Frontal cortex (tissue), 4 donors: ENCODE results near the gene NEU4. TPM values are rescaled to one million over a fixed set of nuclear protein-coding genes. Genes with fewer than 3 reads are reported as not detected.
A peak's percentile ranks its signal among the peaks of the same experiment; 100 is the strongest.
"Not testable (repeated sequence)": the region's sequence is repeated elsewhere in the genome, so short reads cannot be mapped to it uniquely, and the experiment has no call there.

Source experiments
- DNase-seq, 2 donors: peaks; one replicate each; pipeline ENCODE4 v3.0.0; 2012; ENCODE audit warnings: low spot score in 2 of 2
- FAIRE-seq: peaks from 2 replicates; lab custom pipeline; 2012; peaks lifted over from hg19 to GRCh38; lab: Jason Lieb, UNC
- total RNA-seq: library from RNA; depleted of rRNA; stranded (reverse); fragments of >200 nt; gene quantifications from one replicate; pipeline ENCODE4 v1.2.3, GENCODE V29; 2014
- donor health status: control.
- donor health status: control.
- donor health status: control.

Gene NEU4
- total RNA-seq, 1 donor from 2014 or later, result 1.6 TPM

DNA sequence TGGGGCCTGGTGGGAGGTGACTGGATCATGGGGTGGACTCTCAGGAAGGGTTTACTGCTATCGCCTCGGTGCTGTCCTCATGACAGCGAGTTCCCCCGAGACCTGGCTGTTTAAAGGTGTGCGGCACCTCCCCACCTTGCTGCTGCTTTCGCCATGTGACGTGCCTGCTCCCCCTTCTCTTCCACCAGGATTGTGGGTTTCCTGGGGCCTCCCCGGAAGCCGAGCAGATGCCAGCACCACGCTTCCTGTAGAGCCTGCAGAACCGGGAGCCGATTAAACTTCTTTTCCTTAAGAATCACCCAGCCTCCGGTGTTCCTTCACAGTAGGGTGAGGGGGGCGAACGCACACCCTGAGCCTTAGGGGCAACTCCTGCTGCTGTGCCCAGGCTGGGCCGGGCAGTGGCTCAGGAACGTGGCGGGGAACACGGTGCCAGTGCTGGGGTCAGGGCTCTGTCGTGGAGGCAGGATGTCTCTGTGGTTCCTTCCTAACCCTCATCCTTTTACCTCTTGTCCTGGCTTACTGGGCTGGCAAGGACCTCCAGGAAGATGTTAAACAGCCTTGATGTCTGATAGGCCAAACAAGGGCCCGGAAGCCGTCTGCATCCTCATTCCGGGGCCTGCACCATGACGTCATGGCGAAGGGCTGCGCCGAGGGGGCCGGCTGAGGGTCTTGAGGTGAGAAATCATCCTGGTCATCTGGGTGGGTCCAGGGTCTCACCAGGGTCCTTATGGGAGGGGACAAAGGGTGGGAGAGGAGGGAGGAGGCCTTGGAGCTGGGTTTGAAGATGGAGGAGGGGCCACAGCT is 12.7 kb downstream of the NEU4 start:
- DNase-seq (no peak), FAIRE-seq (no peak)

GRCh38 chr2:241822264-241822623 is 13.3 kb downstream of the NEU4 start:
- no peak for FAIRE-seq
- no peak for DNase-seq

DNA sequence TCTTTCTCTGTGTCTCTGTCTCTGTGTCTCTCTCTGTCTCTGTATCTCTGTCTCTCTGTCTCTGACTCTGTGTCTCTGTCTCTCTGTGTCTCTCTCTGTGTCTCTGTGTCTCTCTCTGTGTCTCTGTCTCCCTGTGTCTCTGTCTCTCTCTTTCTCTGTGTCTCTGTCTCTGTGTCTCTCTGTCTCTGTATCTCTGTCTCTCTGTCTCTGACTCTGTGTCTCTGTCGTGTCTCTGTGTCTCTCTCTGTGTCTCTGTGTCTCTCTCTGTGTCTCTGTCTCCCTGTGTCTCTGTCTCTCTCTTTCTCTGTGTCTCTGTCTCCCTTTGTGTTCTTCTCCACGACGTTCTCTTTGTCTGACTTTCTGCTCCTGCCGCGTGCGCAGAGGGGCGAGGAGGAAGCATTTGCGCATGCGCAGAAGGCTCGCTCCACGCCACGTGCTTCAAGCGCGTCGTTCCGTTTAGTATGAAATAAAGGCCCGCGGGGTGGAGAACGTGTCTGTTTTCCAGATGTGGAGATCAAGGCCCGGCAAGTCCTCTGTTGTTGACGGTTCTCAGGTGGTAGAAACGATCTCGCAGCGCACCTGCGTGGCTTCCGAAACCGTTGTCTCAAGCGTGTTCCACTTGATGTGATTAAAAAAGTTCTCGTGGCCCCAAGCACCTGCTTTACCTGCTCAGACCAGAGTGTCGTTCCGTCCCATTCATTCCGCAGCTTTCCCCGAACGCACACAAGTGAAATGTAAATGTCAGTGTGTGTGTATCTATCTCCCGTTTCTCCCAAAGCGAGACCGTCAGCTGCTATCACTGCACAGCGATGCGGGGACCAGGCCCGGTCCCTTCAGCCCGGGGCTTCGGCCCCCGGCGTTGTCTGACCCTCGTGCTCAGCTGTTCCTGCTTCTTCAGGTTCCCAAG is 14.8 kb downstream of the NEU4 start:
- not testable (repeated sequence) for DNase-seq

DNA sequence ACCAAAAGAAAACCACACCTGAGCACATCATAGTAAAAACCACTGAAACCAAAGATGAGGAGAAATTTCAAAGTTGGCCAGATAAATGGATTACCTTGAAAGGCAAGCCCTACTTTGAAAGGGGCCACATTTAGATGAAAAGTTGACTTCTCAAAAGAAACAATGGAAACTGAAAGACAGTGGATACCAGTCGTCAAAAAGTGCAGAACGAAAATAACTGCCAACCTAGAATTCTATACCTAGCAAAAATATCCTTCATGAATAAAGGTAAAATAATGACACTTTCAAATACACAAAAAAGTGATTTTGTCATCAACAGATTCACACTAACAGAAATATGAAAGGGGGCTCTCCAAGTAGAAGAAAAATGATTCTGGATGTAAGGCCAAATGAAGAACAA is 18.4 kb downstream of the NEU4 start:
- DNase-seq, result no peak
- no peak for FAIRE-seq

More for the DNA sequence above, 14.8 kb downstream of the NEU4 start:
- not testable (repeated sequence) for FAIRE-seq

GRCh38 chr2:241833101-241833663 is 24.2 kb downstream of the NEU4 start:
- FAIRE-seq (no peak), DNase-seq (no peak)

DNA sequence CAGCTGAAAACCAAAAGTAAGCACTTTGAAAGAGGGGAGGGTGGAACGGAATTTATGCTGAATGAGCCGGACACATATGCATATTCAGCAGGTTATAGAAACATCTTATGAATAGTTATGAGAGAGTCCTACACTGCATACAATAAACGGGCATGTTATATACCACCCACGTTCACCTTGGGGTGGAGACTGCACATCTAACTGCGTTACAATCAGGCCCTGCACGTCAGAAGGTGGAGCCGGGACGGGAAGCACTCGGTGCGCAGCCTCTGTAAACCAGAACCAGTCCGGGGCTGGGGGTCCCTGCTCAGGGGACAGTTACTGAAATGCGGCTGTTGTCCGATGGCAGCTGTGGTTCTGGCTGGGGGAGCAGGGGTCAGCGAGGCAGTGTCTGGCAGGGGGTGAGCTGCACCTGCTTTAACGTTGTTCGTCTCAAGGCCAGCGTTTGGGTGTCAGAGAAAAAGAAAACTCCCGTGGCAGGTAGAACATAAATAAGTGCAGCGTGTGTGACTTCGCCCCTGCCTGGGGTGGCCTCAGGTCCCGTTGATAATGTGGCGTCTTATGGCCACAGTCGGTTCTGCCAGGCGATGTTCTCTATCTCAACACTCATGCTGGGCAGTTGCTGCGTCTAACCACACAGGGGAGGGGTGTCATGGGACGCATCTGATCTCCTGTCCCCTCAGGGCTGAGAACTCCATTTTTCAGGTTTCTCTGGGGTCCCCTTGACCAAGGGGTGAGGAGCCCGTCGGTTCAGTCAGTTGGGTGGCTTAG is 24.9 kb downstream of the NEU4 start:
- not testable (repeated sequence) for FAIRE-seq

GRCh38 chr2:241834527-241835210 is 25.7 kb downstream of the NEU4 start:
- DNase-seq (no peak), FAIRE-seq (no peak)

More for the DNA sequence above, 24.9 kb downstream of the NEU4 start:
- DNase-seq, result not testable (repeated sequence)

- FAIRE-seq, result no peak
These were observed 26.6 kb downstream of the NEU4 start for GRCh38 chr2:241835611-241836010.

DNA sequence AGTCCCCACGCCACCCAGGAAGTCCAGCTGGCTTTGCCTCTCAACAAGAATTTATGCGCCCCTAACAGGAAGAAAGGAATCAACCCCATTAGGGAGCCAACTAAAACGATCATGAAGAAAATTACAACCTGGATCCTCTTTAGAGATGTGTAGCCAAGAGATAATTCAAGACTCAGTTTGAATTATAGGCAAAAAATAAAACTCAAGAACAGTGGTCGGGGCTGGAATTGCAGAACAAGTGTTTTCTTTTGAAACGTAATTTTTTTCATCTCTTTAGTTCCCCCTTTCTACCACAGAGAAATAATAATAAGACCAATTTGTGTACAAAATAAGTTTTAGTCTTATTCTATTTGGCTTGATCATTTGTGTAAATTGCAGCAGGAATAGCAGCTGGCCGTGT is 27.3 kb downstream of the NEU4 start:
- FAIRE-seq, result no peak

More at GRCh38 chr2:241835611-241836010, 26.6 kb downstream of the NEU4 start:
- no peak for DNase-seq

DNA sequence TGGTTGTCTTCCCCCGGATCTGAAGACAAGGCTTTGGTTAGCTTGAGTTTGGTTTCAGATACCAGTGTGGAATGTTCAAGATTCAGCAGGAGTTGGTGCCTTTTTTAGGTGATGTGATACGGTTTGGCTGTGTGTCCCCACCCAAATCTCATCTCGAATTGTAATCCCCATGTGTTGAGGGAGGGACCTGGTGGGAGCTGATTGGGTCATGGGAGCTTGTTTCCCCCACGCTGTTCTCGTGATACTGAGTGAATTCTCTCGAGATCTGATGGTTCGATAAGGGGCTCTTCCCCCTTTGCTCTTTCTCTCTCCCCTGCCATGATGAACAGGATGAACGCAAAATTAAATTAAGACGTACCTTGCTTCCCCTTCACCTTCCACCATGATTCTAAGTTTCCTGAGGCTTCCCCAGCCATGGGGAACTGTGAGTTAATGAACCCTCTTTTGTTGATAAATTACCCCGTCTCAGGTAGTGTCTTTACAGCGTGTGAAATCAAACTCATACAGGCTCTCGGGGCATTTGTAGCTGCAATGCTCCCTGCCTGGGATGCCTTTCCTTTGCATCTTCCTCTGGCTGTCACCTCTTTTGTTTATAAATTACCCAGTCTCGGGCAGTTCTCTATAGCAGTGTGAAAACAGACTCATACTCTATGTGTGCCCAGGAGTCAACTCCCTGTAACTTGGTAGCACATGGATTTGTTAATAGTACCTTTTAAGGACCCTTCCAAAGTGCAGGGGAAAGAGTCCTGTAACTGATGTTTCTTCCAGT is 28.4 kb downstream of the NEU4 start:
- DNase-seq (no peak), FAIRE-seq (no peak)

More for the DNA sequence above, 27.3 kb downstream of the NEU4 start:
- DNase-seq, result no peak

DNA sequence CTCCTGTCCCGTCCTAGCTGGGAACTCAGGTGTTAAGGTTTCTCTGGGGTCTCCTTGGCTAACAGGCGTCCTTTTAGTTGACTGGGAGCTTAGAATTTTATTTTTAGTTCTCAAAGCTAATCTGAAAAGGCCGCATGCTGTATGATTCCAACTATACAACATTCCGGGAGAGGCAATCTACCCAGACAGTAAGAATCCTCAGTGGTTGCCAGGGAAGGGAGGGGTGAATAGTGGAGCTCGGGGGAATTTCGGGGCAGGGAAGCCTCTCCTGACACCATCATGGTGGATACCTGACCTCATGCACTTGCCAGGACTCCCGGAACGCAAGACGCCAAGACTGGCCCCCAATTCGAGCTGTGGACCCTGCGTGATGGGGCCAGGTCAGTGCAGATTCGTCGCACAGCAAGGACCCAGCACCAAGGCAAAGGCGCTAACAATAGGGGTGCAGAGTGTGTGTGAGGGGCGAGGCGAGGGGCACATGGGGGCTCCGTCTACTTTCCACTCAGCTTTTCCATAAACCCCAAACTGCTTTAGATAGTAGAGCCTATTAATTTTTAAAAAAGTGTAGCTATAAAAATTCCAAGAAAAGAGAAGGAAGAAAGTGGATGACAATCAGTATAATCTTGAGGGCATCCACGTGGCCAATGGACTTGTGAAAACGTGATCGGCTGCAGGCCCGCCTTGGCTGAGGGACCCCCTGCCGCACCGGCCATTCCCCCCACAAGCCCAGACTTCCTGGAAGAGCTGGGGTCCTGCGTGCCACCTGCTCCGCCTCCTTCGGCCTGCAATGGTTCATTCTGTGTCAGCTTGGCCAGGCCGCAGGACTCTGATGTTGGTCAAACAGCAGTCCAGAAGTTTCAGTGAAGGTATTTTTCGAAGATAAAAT is 32.4 kb downstream of the NEU4 start:
- DNase-seq (no peak), FAIRE-seq (no peak)

- DNase-seq (no peak), FAIRE-seq (no peak)
These were observed 33.0 kb downstream of the NEU4 start for GRCh38 chr2:241842067-241842415.

DNA sequence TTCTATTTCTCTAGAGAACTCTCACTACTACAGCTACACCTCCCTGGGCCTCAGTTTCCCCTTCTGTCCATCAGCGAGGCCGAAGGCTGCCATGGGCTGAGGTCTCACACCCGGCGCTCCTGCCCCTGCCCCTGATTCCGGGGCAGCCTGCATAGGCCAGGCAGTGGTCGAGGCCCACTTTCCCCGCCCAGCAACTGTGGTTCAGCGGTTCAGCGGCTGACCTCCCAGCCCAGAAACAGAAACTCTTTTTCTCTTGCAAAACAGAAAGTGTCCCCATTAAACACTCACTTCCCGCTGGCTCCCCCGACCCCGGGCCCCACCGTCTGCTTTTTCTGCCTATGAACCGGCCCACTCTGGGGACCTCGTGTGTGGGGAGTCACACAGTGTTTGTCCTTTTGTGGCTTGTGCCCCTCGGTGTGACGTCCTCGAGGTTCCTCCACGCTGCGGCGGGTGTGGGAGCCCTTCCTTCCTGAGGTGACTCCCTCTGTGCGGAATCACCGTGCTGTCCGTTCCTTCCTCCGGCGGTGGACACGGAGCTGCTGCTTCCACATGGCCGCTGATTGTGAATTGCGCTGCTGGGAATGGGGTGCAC is 33.7 kb downstream of the NEU4 start:
- DNase-seq, result peak in 1 of 2 donors; percentile 49

GRCh38 chr2:241843321-241844065 is 34.5 kb downstream of the NEU4 start:
- DNase-seq (peak in 1 of 2 donors; percentile 31), FAIRE-seq (no peak)

More for the DNA sequence above, 33.7 kb downstream of the NEU4 start:
- FAIRE-seq, result no peak

DNA sequence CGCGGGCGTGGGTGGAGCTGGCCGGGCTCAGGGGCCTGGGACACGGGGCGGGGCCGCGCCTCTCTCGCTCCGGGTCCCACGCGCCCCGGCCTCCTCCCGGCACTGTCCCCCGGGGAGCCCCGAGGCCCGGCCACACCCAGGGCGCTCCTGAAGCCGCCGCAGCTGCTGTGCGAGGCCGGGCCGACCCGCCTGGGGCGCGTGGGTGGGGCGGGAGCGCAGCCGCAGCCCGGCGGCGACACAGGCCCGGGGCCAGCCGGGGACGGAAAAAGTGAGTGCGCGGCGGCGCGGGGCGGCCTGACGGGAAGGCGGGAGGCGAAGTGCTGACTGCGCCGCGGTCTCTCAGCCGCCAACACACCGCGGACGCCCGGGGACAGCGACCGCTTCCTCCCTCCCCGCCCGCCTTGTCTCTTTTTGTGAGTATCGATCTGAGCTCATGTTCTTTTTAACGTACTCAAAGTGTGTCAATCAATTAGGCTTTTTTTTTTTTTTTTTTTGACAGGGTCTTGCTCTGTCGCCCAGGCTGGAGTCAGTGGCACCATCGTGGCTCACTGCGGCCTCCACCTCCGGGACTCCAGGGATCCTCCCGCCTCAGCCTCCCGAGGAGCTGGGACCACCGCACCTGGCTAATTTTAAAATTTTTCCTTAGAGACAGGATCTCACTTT is 35.2 kb downstream of the NEU4 start:
- peak; percentile 69 to 82 for DNase-seq
- FAIRE-seq, result no peak
